AG20443 (cell line): ENCODE results near the gene ZNF431.
A peak's percentile ranks its signal among the peaks of the same experiment; 100 is the strongest.
"Not testable (repeated sequence)": the region's sequence is repeated elsewhere in the genome, so short reads cannot be mapped to it uniquely, and the experiment has no call there.

ENCODE experiments used
- DNase-seq: peaks from one replicate; pipeline ENCODE4 v3.0.0; 2012; ENCODE audit warnings: low spot score, mixed read lengths

Gene ZNF431

GRCh38 chr19:21141787-21142464, at the start of gene ZNF431:
Gene ZNF431, plus strand, starts transcription at chr19:21142040. Its CDS starts 144 bp downstream, at chr19:21142184.
- DNase-seq = peak; percentile 88

GRCh38 chr19:21092109-21092508, 49.7 kb upstream of the ZNF431 start:
- peak; percentile 11 for DNase-seq

GRCh38 chr19:21094347-21095025, 47.4 kb upstream of the ZNF431 start:
- no peak for DNase-seq

GRCh38 chr19:21098291-21098690, 43.5 kb upstream of the ZNF431 start:
- no peak for DNase-seq

GRCh38 chr19:21101521-21102242, 40.2 kb upstream of the ZNF431 start:
- DNase-seq = no peak

- DNase-seq = no peak
Observed at GRCh38 chr19:21109116-21109515, 32.7 kb upstream of the ZNF431 start.

GRCh38 chr19:21110183-21110582, 31.7 kb upstream of the ZNF431 start:
- DNase-seq = no peak

- no peak for DNase-seq
Observed at GRCh38 chr19:21115430-21115829, 26.4 kb upstream of the ZNF431 start.

GRCh38 chr19:21117041-21117907, 24.6 kb upstream of the ZNF431 start:
- DNase-seq = no peak

- no peak for DNase-seq
Observed at GRCh38 chr19:21126078-21126477, 15.8 kb upstream of the ZNF431 start.

GRCh38 chr19:21127001-21127400, 14.8 kb upstream of the ZNF431 start:
- DNase-seq = no peak

- no peak for DNase-seq
Observed at GRCh38 chr19:21127898-21128297, 13.9 kb upstream of the ZNF431 start.

GRCh38 chr19:21128901-21129698, 12.7 kb upstream of the ZNF431 start:
- DNase-seq = no peak

- DNase-seq = no peak
Observed at GRCh38 chr19:21130097-21130775, 11.6 kb upstream of the ZNF431 start.

GRCh38 chr19:21133633-21134032, 8.2 kb upstream of the ZNF431 start:
- DNase-seq = no peak

- no peak for DNase-seq
Observed at GRCh38 chr19:21134934-21135366, 6.9 kb upstream of the ZNF431 start.

- no peak for DNase-seq
Observed at GRCh38 chr19:21135433-21135832, 6.4 kb upstream of the ZNF431 start.

GRCh38 chr19:21138130-21138529, 3.7 kb upstream of the ZNF431 start:
- no peak for DNase-seq

GRCh38 chr19:21141006-21141405, 834 bp upstream of the ZNF431 start:
- not testable (repeated sequence) for DNase-seq

GRCh38 chr19:21143428-21143827, 1.6 kb downstream of the ZNF431 start:
- no peak for DNase-seq

GRCh38 chr19:21143854-21144253, 2.0 kb downstream of the ZNF431 start:
- DNase-seq = no peak
